Pancreas (tissue), 10 donors: ENCODE measurements around the gene ADD2. TPM values are rescaled to one million over a fixed set of nuclear protein-coding genes. Genes with fewer than 3 reads are reported as not detected.
A peak's percentile ranks its signal among the peaks of the same experiment; 100 is the strongest.

Experiments
- ATAC-seq, 4 donors: fragments of 200-7000 bp; cut with Tn5 transposase; one replicate each; pipeline versions ENCODE4 v1.8.0 to v1.9.1; 2020; ENCODE audit warnings: mild to moderate bottlenecking in 4 of 4, moderate library complexity in 4 of 4
- DNase-seq, 6 donors: peaks; one replicate each; pipeline ENCODE4 v3.0.0-alpha.2; 2020
- FAIRE-seq: peaks from 2 replicates; lab custom pipeline; 2012; peaks lifted over from hg19 to GRCh38; lab: Jason Lieb, UNC
- H3K27ac ChIP-seq, 4 donors: fragments of 200-600 bp; sonication (generic); 1 replicate in 3 of 4; 2 replicates in 1 of 4; pipeline versions ENCODE4 v1.5.0 to v1.8.0; 2020
- H3K27me3 ChIP-seq, 4 donors: fragments of 200-600 bp; one replicate each; pipeline ENCODE4 v1.8.0; 2021
- H3K36me3 ChIP-seq, 3 donors: fragments of 200-600 bp; sonication (generic) in 1 of 3; one replicate each; pipeline versions ENCODE4 v1.5.0 to v1.8.0; 2020 to 2021
- H3K4me1 ChIP-seq, 3 donors: fragments of 200-600 bp; one replicate each; pipeline ENCODE4 v1.8.0; 2021
- H3K4me3 ChIP-seq, 4 donors: fragments of 200-600 bp; sonication (generic) in 2 of 4; one replicate each; pipeline versions ENCODE4 v1.5.0 to v1.8.0; 2020 to 2021
- H3K9me3 ChIP-seq, 4 donors: fragments of 200-600 bp; one replicate each; pipeline ENCODE4 v1.8.0; 2021
- WGBS, 2 donors: extraction: QIAGEN DNeasy Blood & Tissue Kit; methylation state at CpG; one replicate each; pipeline ENCODE4 v1.1.7; 2013; 5-methylcytosine and 5-hydroxymethylcytosine counted together
- intact Hi-C, 3 donors: fragments of 100-400 bp; cut with DNase I; formaldehyde crosslinking; loops; one replicate each; pipeline versions ENCODE4 v1.11.1 to v1.14.2; 2022
- polyA plus RNA-seq, 2 donors: library from polyadenylated mRNA; stranded (reverse); fragments of 200-250 nt; gene quantifications; one replicate each; pipeline ENCODE4 v1.2.3, GENCODE V29; 2013
- total RNA-seq, 6 donors: library from RNA; stranded (reverse); fragmentation: NEBNext Ultra II Directional in 4 of 6; extraction: Animal tissue kit (Norgen Biotek cat#: 25700) in 4 of 6; gene quantifications; one replicate each; pipeline versions ENCODE4 v1.2.1 to v1.2.4, GENCODE V29; 2021 to 2023
- TF ChIP-seq, protein P1 (sequence below), 4 donors: fragments of 200-600 bp; sonication (generic) in 3 of 4; IDR thresholded peaks; one replicate each; pipeline versions ENCODE4 v1.5.0 to v1.8.0; 2021; ENCODE audit warnings: antibody characterized with exemption in 4 of 4
- donor health status: healthy with polysubstance abuse.
- donor health status: DM: no; HTN: no; CAD: no; lungs with moderate emphysema.
- donor health status: DM: no; HTN: no; CAD: no.
- donor health status: control.
- donor health status: control.
- donor health status: Bipolar disorder and iron deficiency.
- donor health status: DM: yes; HTN: yes; CAD: no.
- donor health status: DM: no; HTN: no; CAD: no.
- donor health status: DM: no; HTN: no; CAD: no.
- donor health status: DM: yes; HTN: yes; CAD: no.

The ADD2 gene
- total and polyA plus RNA-seq, 8 donors = 0.38 to 5.5 (median 3.3) TPM

DNA sequence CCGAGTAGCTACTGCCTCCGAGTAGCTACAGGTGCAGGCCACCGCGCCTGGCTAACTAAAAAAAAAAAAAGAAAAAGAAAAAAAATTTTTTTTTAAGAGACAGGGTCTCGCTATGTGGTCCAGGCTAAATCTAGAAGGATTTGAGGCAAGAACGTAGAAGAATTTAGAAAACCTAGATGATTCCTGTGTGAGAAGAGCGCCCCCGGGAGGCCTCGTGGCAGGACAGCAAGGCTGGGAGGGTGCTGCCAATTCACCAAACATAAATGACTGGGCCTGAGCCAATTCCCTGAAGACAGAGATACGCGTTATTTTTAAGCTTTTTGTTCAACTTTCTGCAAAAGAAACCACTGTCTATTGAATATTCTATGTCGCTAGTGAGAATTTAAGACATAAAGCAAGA is 124.3 kb downstream of the ADD2 start:
- 47 to 50% methylated on average over 12 of the region's 12 CpGs for WGBS, 2 donors
- FAIRE-seq (no peak), DNase-seq (peak in 1 of 6 donors; percentile 19), ATAC-seq (no peak)
- Histone ChIP-seq H3K9me3 (no peaks in the 10 kb centered on the region), H3K4me3 (no peak overlapping the region), H3K36me3 (no peaks in the 10 kb centered on the region), H3K4me1 (no peaks in the 10 kb centered on the region), H3K27ac (no peak overlapping the region), H3K27me3 (no peaks in the 10 kb centered on the region)
- TF ChIP-seq, protein P1, sequence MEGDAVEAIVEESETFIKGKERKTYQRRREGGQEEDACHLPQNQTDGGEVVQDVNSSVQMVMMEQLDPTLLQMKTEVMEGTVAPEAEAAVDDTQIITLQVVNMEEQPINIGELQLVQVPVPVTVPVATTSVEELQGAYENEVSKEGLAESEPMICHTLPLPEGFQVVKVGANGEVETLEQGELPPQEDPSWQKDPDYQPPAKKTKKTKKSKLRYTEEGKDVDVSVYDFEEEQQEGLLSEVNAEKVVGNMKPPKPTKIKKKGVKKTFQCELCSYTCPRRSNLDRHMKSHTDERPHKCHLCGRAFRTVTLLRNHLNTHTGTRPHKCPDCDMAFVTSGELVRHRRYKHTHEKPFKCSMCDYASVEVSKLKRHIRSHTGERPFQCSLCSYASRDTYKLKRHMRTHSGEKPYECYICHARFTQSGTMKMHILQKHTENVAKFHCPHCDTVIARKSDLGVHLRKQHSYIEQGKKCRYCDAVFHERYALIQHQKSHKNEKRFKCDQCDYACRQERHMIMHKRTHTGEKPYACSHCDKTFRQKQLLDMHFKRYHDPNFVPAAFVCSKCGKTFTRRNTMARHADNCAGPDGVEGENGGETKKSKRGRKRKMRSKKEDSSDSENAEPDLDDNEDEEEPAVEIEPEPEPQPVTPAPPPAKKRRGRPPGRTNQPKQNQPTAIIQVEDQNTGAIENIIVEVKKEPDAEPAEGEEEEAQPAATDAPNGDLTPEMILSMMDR (IDR thresholded peaks at IDR 0.05) = peak in 1 of 4 donors; percentile 11
- intact Hi-C loops = loop anchor here in 1 of 3 donors (10.0 kb wide), 1 partner anchor 299 kb away; no protein-coding TSS in a partner anchor

DNA sequence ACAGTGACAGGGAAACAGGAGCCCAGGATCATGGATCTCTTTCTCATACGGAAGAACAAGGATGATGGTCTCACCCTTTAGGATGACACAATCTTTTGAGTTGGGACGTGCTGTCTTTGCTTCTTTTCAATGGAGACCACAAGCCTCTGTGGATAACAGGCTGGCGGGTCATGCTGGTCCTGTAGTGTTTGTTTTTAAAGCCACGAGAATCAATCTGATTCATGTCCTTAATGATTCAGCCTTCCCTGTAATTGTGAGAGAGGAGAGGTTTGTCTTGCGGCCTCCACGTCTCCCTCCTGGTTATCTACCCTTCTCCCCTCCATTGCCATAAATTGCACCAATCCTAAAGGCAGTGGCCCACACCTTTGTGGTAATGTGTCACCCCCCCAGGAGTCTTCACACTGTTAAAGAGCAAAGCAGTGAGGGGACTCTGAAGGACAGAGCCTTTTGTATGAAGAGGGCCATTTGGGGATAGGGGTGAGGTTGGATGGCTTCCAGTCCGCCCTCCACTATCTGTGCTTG is 126.7 kb downstream of the ADD2 start:
- intact Hi-C loops = loop anchor here in 1 of 3 donors (10.0 kb wide), 1 partner anchor 297 kb away; no protein-coding TSS in a partner anchor
- H3K27ac ChIP-seq = no peak overlapping the region
- TF ChIP-seq, protein P1 (IDR thresholded peaks at IDR 0.05) = no peak
- H3K9me3 ChIP-seq = peaks cover 0 to 4% (median 0%) of the 10 kb centered on the region in 4 donors
- DNase-seq (no peak), ATAC-seq (no peak), FAIRE-seq (no peak)
- H3K36me3 ChIP-seq = no peaks in the 10 kb centered on the region
- 66% methylated on average over 7 of the region's 7 CpGs for WGBS, 2 donors
- H3K4me1 ChIP-seq = no peaks in the 10 kb centered on the region
- no peaks in the 10 kb centered on the region for H3K27me3 ChIP-seq
- H3K4me3 ChIP-seq = no peak overlapping the region

DNA sequence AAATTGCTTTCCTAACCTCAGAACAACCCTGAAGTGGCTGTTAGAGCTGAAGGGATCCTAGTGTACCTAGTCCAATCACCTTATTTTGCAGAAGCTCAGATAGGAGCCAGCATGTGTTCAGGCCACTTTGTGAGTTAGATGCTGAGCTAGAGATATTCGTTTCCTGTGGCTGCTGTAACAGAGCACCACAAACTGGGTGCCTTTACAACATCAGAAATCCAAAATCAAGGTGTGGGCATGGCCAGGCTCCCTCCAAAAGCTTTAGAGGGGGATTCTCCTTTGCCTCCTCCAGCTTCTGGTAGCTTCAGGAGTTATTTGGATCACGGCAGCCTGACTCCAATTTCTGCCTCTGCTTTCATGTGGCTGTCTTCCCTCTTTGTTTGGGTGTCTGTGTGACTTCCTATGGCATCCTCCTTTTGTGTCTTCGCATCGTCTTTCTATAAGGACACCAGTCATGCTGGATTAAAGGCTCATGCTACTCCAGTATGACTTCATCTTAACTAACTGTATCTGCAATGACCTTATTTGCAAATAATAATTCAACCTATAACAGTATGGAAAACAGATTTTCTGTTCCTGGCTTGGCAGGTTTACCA is 128.1 kb downstream of the ADD2 start:
- DNase-seq = no peak
- H3K9me3 ChIP-seq = peaks cover 0 to 4% (median 0%) of the 10 kb centered on the region in 4 donors
- TF ChIP-seq, protein P1 (IDR thresholded peaks at IDR 0.05) = no peak
- 49 to 63% methylated on average over 4 of the region's 4 CpGs for WGBS, 2 donors
- H3K4me1 ChIP-seq = no peaks in the 10 kb centered on the region
- H3K27ac ChIP-seq = no peak overlapping the region
- H3K27me3 ChIP-seq = no peaks in the 10 kb centered on the region
- H3K36me3 ChIP-seq = no peaks in the 10 kb centered on the region
- no peak overlapping the region for H3K4me3 ChIP-seq
- FAIRE-seq = no peak
- ATAC-seq = no peak
- intact Hi-C loops = loop anchor here in 1 of 3 donors (10.0 kb wide), 1 partner anchor 295 kb away; no protein-coding TSS in a partner anchor

DNA sequence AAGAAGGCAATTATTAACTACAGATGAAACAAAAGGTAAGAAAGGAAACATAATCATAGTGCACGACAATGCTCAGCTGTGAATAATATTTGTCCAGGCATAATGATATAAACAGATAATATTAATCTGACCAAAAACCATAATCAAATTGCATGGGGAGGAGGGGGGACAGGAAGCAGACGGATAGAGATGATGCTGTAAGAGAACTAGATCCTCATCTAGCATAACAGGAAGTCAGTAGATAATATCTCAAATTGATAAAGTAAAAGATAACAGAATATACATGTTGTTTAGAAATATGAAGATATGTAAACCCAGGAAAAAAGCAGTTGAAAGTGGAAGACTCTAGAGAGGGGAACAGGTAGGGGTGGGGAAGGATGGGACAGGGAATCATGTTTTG is 129.4 kb downstream of the ADD2 start:
- Histone ChIP-seq H3K9me3 (peaks cover 0 to 4% (median 0%) of the 10 kb centered on the region in 4 donors), H3K27ac (no peak overlapping the region), H3K4me3 (no peak overlapping the region), H3K36me3 (no peaks in the 10 kb centered on the region), H3K27me3 (no peaks in the 10 kb centered on the region), H3K4me1 (no peaks in the 10 kb centered on the region)
- WGBS, 2 donors = 43 to 53% methylated on average over 2 of the region's 2 CpGs
- TF ChIP-seq, protein P1 (IDR thresholded peaks at IDR 0.05) = no peak
- FAIRE-seq = no peak
- ATAC-seq = no peak
- intact Hi-C loops = no loop called here
- no peak for DNase-seq

DNA sequence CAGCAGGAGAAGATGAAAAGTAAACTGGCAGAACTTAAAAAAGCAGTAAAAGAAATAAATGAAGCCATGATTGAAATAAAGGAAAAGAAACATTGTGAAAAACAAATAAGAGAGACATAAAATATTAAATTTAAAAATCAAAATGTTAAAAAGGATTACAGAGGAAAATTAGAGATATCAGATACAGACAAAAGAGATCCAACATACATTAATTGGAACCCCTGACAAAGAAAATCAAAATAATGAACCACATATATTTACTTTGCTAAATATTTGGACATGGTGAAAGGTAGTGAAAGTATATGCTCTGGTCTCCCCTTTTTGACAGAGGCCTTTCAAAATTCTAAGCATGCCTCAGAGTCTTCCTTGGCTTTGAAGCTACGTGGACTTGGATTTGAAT is 134.5 kb downstream of the ADD2 start:
- intact Hi-C loops = no loop called here

More for the DNA sequence above, 134.5 kb downstream of the ADD2 start:
- TF ChIP-seq, protein P1 (IDR thresholded peaks at IDR 0.05) = no peak
- 61 to 83% methylated on average over 1 of the region's 1 CpG for WGBS, 2 donors
- ATAC-seq (no peak), DNase-seq (no peak), FAIRE-seq (no peak)
- no peak overlapping the region for H3K27ac ChIP-seq
- H3K9me3 ChIP-seq = peaks cover 0 to 3% (median 0%) of the 10 kb centered on the region in 4 donors
- H3K4me1 ChIP-seq = no peaks in the 10 kb centered on the region
- no peak overlapping the region for H3K4me3 ChIP-seq
- no peaks in the 10 kb centered on the region for H3K27me3 ChIP-seq
- H3K36me3 ChIP-seq = no peaks in the 10 kb centered on the region
